ENCODE data around the gene STX17.
"Not testable (repeated sequence)": the region's sequence is repeated elsewhere in the genome, so short reads cannot be mapped to it uniquely, and the experiment has no call there.

STX17 gene

DNA sequence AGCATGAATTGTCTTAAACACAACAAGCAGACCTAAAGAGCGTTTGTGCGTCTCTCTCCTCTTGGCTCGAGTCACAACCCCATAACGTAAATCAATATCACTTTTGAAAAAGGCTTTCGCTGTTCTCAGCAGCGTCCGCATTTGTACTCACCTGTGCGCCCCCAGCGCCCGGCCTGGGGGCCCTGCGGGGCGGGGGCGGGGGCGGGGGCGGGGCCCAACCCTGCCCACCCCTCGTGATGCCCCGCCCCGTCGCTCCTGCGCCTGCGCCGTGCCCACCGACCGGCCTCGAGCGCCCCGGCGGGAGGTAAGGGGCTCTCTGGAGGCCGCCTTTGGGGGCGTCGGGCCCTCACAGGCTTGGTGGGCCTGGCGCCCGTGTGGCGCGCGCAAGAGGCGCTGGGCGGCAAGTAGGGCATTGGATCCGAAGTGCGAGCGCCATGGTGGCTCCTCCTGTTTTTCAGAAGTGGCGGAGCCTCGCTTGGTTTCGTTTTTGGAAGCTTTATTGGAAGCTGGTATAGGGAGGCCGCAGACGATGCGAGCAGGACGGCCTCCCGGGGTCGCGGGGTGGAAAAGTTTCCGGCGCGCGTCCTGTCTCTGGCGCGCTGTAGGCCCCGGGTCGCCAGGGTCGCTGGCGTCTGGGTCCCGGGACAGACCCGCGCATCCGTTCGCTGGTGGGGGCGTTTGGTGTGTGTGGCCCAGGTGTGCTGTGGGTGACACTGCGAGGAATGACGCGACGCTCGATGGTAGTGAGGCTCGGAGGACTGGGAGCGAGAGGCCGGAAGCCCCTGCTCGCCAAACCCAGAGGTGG, at the start of gene STX17:
TSS of gene STX17 (plus strand) at position 252 of the 805 bp plus-strand sequence. CDS start 8,586 bp downstream, outside the sequence.
- DNase-seq (ENCODE audit: low spot score) = peak; percentile 81

DNA sequence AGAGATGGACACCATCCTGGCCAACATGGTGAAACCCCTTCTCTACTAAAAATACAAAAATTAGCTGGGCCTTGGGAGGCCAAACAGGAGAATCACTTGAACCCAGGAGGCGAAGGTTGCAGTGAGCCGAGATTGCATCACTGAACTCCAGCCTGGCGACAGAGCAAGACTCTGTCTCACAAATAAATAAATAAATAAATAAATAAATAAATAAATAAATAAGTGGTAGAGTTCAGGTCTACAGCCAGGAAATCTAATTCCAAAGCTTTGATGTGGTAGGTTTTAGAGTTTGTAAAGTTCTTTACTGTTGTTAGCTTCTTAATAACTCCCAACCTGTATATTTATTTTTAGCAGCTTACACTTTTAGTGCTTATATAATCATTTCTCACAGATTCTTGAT, 48.9 kb upstream of the STX17 start:
- not testable (repeated sequence) for DNase-seq (ENCODE audit: low spot score)

DNA sequence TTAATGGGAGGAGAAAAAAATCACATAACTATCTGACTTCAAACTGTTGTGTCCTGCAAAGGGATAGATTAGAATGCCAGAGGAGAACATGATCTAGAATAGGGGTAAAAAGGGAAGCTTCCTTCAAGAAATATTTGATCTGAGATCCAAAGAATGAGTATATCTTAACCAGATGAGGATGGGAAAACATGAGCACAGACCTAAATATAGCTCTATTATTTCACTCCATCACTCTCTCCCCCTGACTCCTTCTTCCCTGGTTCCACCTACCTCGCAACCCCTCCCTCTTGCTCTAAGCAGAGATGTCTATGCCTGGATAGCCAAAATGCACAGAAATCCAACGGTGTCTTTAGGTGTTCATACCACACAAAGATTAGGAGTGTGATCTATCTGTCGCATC, 48.4 kb upstream of the STX17 start:
- no peak for DNase-seq (ENCODE audit: low spot score)

DNA sequence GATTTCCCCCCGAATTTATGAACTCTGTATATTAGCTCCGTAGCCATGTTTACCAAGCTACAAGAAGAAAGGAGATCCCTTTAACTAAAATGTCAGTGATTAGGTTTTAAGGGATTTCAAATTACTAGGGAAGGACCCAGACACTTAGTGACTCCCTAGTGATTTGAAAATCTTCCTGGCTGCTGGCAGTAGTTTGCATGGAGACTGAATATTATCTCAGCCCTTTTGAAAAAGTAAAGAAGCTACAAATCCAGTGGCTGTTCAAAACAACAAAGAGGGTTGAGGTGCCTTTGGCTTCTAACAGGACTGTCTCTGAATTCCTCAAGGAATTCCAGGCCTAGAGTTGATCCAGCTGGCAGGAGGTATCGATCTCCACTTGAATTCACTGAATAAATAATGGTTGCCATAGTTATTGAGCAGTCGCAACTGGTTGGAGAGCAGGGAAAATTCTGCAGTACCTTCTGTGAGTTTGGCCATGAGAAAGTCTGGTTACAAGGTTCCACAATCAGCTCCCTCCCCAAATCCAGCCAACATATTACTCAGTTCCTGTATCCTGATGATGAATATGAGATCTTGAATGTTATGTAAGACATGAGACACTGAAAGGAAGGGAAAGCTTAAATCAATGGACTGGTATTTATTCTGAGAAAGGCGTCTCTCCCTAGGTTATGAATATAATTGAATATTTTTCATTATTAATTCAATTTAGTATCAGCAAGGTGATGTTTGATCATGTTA, 47.0 kb upstream of the STX17 start:
- DNase-seq (ENCODE audit: low spot score) = peak; percentile 25

DNA sequence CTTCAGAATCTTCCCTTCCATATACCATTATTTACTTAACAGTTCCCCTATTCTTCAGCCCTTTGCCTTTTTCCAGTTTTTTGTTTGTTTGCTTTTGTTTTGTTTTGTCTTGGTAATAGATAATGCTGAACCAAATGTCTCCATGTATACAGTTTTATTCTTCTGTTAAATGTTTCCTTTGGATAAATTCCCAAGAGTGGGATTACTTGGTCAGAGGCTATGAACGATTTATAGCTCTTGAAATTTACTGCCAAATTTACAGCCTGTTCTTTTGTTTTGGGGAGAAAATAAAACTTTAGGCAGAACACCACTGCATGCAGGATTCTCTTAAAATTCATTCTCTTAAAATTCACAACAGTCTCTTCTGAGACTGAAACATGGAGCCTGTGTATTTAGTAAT, 46.2 kb upstream of the STX17 start:
- no peak for DNase-seq (ENCODE audit: low spot score)

DNA sequence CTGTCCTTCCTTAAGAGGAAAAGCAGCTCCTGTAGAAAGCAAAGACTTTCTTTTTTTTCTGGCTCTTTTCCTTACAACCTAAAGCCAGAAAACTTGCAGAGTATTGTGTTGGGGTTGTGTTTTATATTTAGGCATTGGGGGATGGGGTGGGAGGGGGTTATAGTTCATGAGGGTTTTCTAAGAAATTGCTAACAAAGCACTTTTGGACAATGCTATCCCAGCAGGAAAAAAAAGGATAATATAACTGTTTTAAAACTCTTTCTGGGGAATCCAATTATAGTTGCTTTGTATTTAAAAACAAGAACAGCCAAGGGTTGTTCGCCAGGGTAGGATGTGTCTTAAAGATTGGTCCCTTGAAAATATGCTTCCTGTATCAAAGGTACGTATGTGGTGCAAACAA, 42.5 kb upstream of the STX17 start:
- no peak for DNase-seq (ENCODE audit: low spot score)

DNA sequence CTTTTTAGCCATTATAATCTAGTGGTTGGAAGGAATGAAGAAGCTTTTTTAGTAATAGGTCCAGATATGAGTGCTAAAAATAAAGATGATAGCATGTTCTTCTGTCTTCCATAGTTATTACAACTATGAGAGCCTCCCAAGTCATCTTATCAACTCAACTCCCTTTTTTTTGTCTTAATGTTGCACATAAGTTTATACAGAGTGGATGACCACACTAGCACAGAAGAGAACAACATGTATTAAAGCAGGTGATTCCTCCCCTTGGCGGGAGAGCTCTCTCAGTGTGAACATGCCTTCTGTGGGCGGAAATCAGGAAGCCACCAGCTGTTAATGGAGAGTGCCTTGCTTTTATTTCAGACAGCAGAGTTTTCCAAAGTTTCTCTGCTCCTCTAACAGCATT, 40.1 kb upstream of the STX17 start:
- DNase-seq (ENCODE audit: low spot score) = peak; percentile 42

DNA sequence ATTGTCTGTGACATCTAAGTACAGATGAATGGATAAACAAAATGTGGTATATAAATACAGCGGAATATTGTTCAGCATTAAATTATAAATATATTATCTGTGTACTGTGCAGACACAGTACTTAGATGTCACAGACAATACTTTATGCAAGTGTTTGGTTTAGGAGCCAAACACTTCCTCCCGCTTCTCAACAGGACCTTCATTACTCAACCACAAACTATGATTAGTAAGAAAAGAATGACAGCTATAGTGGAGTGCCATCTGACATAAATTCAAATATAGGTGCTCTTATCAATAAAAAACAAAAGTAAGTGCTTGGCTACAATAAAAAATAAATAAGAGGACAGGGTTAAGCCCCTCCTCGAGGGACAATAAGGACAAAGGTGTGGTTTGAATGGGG, 38.9 kb upstream of the STX17 start:
- DNase-seq (ENCODE audit: low spot score) = no peak

DNA sequence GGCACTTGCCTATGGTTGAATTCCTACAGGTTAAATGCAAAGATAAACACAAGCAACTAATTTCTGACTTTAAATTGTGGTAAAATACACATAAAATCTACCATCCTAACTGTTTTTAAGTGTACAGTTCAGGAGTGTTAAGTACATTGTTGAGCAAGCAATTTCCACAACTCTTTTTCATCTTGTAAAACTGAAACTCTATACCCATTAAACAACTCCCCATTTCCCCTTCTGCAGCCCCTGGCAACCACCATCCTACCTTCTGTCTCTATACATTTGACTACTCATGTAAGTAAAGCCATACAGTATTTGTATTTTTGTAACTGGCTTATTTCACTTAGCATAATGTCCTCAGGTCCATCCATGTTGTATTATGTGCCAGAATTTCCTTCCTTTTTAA, 38.5 kb upstream of the STX17 start:
- no peak for DNase-seq (ENCODE audit: low spot score)

DNA sequence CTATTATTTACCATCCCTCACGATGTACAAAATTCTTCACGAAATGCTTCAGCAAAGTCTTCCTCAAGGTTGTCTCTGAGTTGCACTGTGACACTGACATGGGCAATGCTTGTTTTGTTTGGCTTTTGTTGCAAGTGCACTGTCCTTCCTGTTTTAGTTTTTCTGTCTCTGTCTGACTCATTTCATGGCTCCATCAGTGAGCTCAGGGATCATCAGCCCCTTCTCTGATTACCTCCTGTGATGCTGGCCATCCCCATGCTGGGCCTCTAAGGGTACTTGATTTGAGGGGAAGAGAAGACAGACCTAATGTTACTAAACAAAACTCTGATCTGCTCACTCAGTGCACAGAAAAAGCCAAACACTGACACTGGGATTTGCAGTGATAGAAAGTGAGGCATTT, 37.6 kb upstream of the STX17 start:
- DNase-seq (ENCODE audit: low spot score) = no peak

DNA sequence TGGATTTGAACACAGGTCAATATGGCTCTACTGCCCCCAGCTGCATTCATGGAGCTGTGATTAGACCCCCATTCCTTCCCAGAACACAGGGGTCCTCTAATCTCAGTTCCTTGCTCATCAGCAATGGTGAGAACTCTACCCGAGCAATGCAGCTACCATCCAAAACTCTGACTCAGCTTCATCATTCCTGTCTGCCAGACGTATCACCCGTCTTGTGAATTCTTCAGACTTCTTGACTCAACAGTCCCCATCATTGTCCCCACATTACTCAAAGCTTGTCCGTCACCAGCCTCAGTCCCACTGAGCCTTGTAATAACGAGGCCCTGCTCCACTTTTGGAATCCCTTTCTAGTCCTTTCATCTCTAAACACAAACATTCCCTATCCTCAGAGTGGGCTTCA, 36.3 kb upstream of the STX17 start:
- no peak for DNase-seq (ENCODE audit: low spot score)

DNA sequence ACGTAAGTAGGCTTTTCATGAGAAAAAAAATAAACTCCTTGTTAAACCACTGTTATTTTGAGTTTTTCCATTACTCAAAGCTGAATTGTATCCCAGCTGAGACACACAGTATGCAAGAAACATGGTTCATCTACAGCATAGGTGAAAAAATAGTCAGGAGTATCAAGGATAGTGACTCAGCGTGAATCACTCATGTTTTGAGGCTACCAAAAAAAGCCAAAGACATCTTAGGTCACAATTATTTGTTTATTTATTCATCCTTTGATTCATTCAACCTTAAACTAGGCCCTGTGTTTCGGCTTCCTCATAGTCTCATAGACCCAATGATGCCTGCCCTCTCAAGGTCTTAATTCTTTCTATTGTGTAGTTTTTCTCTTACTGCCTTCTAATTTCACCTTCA, 32.9 kb upstream of the STX17 start:
- DNase-seq (ENCODE audit: low spot score) = no peak

DNA sequence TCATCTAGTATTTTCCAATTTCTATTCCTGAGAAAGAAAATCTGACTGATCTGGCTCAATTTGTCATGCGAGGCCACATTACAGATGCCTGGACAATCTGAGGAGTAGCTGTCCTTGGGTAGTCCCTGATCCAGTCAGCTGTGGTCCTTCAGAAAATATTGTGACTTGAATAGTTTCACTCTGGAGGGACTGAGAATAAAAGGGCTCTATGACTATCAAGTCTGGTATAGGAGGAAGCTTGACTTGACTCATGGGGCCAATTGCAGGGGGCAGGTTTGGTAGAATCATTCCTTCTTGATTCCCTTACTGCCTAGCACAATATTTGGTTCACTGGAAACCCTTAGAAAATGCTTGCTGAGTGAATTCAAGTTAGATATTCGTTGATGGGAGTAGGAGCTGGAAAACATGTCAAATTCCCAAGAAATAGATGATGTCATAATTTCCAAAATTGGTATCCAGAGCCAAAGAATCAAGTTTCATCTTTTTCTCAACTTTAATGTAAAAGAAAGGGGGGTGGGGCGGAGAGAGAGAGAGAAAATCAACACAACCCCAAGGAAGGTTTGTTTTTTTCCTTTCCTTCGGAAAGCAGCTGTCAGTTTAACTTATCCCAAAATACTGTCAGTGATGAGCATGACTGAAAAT, 32.4 kb upstream of the STX17 start:
- DNase-seq (ENCODE audit: low spot score) = no peak

DNA sequence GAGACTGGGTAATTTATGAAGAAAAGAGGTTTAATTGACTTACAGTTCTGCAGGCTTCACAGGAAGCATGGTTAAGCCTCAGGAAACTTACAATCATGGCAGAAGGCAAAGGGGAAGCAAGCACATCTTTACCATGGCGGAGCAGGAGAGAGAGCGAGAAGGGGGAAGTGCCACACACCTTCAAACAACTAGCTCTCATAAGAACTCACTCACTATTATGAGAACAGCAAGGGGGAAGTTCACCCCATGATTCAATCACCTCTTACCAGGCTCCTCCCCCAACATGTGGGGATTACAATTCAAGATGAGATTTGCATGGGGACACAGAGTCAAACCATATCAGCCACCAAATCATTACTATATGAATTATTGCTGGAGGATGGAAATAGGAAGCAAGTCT, 30.3 kb upstream of the STX17 start:
- DNase-seq (ENCODE audit: low spot score) = no peak

DNA sequence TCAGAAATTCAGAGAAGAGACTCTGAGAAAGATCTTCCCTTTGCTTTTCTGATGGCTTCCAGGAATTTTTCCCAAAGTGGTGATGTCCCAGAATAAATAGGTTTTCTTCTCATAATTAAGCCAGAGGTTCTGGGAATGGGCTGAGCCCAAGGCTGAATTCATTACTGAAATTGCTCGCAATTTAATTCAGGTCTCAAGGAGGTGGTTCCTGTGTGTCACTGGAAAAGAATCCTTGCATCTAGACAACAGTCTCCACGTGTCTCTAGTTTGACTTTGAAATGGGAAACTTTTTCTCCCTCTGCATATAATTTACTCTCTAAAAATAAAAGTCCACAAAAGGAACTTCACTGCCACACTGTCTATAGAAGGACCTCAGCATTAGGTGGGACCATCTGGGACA, 27.8 kb upstream of the STX17 start:
- DNase-seq (ENCODE audit: low spot score) = no peak

DNA sequence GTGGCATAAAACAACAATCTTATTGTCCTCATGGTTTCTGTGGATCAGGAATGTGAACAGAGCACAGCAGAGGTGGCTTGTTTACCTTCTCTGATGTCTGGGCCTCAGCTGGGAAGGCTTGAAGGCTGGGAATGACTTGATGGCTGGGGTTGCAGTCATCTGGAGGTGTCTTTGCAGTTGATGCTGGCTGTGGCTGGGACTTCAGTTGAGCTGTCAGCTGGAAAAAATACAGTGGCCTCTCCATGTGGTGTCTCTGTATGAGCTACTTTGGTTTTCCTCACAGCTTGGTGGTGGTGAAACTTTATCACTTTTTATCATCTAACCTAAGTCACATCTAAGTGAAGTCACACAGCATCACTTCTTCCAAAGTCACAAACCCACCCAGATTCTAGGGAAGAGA, 24.7 kb upstream of the STX17 start:
- no peak for DNase-seq (ENCODE audit: low spot score)

DNA sequence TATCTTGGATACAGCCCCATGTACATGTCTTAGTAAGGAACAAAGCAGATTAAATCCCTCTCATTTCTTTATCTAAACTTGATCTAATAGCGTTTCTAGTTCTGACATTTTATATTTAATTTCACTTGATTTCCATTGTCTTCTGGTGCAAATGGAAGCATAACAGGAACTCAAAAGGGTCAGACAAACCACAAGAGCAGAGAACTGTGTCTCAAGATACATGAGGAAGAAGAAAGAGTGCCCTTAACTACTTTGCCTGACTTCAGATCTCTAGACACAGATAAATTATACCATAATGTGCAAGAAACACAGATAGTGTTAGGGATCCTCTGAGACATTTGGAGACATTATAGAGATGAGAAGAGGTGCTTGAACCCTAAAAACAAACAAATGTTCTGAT, 20.7 kb upstream of the STX17 start:
- no peak for DNase-seq (ENCODE audit: low spot score)

DNA sequence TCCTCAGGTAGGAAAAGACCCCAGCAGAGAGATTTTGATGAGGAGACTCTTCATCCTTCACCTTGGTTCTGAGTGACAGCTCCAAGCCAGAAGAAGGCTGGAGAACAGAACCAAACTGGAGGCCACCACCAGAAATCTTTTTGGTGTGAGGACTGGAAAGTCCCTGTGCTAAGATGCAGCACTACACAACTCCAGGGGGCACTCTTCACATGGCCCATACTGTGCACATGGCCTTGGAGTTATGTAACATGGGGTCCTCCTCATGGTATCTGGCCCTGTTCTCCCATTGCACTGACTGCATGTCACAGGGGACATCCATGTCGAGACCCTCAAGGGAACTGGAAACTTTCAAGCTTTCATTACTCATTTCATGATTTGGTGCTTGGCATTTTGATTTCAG, 17.3 kb upstream of the STX17 start:
- DNase-seq (ENCODE audit: low spot score) = no peak

DNA sequence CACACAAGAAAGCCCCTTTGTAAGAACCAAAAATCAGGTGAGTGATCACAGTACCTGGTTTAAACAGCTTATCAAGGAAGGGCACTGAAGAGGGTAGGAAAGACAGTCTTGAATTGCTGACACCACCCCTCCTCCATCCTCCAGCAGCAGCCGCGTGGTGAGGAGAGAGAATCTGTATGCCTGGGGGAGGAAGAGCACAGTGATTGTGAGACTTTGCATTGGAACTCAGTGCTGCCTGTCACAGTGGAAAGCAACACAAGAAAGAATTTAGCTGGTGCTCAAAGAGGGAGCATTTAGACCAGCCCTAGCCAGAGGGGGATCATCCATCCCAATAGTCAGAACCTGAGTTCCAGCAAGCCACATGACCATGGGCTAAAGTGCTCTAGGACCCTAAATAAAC, 11.6 kb upstream of the STX17 start:
- DNase-seq (ENCODE audit: low spot score) = no peak

DNA sequence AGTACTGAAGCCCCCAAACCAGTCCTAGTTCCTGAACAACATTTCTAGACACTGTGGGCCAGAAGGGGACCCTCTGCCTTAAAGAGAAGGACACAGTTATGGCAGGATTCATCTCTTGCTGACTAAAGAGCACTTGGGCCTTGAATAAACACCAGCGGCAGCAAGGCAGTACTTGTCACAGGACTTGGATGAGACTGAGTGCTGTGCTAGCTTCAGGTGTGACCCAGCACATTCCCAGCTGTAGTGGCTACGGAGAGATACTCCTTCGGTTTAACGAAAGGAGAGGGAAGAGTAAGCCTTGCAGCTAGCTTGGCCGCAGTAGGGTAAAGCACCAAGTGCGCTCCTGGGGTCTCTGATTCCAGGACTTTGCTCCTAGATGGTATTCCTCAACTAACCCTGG, 10.9 kb upstream of the STX17 start:
- DNase-seq (ENCODE audit: low spot score) = no peak

DNA sequence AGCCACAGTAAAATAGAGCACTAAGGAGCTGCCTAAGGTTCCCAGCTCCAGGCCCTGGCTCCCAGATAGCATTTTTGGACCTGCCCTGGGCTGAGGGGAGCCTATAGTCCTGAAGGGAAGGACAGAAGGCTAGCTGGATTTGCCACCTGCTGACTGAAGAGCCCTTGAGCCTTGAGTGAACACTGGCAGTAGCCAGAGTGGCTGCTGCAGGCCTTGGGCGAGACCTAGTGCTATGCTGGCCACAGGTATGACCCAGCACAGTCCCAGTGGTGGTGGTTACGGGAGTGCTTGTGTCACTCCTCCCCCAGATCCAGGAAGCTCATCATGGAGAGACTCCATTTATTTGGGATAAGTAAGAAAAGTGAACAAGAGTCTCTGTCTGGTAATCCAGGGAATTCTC, 10.3 kb upstream of the STX17 start:
- DNase-seq (ENCODE audit: low spot score) = no peak

DNA sequence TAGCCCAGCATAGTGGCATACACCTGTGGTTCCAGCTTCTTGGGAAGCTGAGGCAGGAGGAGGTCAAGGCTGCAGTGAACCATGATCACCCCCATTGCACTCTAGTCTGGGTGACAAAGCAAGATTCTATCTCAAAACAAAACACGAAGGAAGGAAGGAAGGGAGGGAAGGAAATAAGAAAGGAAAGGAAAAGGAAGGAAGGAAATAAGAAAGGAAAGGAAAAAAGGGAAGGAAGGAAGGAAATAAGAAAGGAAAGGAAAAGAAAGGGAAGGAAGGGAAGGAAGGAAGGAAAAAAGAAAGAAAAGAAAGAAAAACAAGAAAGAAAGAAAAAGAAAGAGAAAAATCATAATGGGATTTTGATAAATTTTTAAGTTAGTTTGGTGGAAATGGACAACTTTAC, 3.1 kb upstream of the STX17 start:
- DNase-seq (ENCODE audit: low spot score) = no peak

DNA sequence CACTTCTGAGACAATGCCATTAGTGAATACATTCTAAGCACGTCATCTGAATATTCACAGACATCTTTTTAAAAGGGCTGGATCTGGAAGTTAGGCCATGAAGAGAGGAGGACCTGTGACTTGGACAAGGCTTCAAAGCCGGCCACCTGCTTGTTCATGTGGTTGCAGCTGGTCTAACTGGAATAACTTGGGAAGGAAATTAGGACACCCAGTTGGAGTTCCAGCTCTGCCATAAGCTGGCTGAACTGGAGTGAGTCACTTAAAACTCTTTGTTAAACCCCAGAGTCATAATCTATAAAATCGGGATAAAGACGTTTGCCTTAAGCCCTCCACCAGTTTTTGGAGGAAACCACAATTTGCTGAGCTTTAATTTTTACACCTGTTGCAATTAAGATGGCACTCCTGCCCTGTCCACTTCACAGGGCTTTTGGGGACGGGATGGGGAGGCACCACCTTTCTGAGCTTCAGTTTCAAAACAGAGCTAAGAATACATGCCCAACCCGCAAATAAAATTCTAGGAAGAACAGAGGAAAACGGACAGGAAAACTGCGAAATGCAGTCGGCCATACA, 536 bp upstream of the STX17 start:
- DNase-seq (ENCODE audit: low spot score) = peak; percentile 3
